ENCODE data around the gene EDNRB.
"Not testable (repeated sequence)": the region's sequence is repeated elsewhere in the genome, so short reads cannot be mapped to it uniquely, and the experiment has no call there.

EDNRB gene

GRCh38 chr13:77896536-77896935, 22.1 kb downstream of the EDNRB start:
- no peak for DNase-seq (ENCODE audit: low read depth)

DNA sequence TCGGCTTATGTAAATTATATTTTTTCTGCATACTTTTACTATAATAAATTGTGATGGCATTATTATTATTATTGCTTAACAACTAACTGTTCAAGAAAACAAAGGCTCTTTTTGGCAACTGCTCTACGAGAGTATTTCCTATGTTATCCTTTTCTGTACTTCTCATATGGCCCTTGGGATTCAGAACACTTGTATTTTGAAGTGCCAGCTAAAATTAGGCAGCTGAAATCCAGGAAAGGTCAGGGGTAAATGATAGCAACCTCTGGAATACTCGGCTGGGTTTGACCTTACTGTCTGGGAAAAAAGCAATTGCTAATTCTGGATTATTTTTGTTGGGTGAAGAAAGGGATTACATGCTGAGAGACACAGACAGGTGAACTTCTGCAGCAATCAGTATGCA, 23.9 kb downstream of the EDNRB start:
- no peak for DNase-seq (ENCODE audit: low read depth)

DNA sequence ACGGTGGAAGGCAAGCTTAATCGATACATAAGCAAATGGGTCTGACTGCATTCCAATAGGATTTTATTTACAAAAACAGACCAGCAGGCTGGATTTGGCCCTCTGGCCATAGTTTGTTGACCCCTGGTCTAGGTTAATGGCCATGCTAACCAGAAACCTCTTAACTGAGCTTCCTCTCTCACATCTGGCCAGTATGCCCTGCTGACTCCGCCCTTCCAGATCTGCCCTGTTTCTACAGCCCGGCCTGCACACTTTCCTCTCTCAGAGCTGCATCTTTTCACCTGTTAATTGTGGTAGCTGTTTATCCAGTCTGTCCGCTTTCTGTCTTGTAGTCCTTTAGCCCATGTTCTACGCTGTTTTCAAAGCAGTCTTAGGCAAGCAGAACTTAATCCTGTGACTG, 25.6 kb downstream of the EDNRB start:
- no peak for DNase-seq (ENCODE audit: low read depth)

DNA sequence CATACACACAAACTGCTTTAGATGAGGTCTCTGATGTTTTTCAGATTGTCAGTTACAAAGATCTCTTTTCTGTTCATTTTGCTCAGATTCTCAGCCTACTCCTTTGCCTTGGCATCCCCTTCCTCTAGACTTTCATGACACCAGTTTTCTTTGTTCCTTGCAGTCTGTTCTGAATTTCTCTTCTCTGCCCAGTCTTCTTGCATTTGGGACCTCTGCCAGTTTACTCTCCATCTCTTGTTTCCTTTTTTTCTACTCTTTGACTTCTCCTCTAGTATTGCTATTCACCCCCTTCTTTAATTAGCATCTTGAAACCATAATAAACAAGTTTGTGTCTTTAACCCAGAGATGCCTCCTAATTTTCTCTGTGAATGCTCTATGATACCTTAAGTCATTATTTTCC, 26.1 kb downstream of the EDNRB start:
- no peak for DNase-seq (ENCODE audit: low read depth)

DNA sequence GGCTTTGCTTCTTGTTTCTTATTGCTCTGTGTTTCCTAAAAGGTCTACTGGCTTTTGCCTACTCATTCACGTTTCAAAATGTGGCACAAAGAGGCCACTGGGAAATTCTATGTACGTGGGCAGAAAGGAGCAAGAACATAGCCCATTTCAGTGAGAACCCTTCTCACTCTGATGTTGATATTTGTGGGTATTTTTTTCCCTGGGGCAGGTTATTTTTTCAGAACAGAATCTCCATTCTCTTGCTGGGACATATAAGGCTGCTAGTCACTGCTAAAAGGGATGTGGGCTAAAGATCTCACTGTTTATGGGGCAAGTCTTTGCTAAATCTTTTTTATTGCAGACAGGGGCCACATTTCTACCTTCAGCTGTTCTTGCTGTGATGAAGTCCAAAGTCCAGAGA, 27.1 kb downstream of the EDNRB start:
- DNase-seq (ENCODE audit: low read depth) = no peak

DNA sequence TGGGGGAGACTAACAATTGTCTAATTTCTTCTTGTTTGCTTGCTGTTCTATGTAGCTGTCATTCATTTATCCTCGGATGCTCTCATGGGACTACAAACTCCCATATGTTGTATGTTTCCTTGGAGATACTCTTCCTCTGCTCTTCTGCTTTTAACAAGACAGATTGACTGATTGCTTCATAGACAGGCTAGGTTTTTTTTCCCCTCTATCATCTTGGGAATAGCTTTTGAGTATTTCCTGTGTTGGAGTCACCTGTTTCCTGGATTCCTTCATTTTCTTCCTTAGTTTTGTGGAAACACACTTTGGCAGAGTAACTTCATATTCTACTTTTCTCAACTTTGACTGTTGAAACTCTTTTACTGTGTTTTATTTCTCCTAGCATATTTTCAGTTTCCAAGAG, 27.6 kb downstream of the EDNRB start:
- DNase-seq (ENCODE audit: low read depth) = no peak

DNA sequence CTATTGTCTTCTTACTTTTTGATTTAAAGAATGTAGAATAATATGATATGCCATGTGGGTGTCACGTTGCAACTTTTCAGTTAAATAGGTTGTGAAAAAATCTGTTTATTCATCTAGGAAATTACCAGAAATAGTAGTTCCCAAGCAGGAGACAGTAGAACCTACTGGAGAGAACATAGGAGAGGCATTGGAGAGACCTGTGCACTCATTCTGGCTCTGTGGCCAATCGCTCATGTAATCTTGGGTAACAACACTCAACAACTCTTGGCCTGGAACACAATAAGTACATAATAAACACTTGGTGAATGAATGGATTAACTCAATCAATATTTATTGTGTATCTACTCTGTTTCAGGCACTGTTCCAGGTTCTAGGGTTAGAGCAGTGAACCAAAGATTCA, 35.3 kb downstream of the EDNRB start:
- no peak for DNase-seq (ENCODE audit: low read depth)

- DNase-seq (ENCODE audit: low read depth) = no peak
Measured at GRCh38 chr13:77878190-77878589, 40.4 kb downstream of the EDNRB start.

DNA sequence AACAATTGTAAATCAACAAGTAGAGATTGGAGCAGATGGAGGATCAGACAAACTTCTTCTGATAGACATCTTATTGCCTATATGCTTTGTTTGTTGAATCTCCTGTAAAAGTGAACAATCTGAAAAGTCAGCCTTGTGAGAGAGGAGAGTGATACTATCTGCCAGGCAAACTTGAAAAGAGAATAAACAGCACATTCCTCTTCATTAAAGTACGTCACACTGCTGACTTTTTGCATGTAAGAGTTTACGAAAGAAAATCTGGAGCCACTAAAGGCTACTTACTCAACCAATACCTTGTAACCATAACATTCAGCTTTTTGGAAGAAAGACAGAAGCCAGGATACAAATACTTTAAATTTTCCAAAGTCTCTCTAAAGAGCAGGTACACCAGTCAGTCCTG, 42.5 kb downstream of the EDNRB start:
- DNase-seq (ENCODE audit: low read depth) = no peak

DNA sequence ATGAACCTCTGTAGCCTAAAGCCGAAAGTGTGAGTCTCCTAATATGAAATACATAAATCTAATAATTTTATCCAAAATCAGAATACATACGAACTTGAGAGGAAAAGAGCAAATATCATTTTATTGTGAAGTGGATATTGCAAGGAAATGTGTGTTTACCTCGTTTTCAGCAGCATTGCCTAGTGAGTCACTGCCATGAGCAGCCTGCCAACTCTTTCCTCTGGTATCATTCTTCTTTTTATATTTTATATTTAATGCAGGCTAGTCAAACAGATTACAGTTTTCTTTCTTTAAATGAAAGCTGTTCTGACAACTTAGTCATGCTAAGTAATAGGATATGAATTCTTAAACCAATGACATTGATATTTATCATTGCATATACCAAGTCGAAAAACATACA, 44.2 kb downstream of the EDNRB start:
- DNase-seq (ENCODE audit: low read depth) = no peak

DNA sequence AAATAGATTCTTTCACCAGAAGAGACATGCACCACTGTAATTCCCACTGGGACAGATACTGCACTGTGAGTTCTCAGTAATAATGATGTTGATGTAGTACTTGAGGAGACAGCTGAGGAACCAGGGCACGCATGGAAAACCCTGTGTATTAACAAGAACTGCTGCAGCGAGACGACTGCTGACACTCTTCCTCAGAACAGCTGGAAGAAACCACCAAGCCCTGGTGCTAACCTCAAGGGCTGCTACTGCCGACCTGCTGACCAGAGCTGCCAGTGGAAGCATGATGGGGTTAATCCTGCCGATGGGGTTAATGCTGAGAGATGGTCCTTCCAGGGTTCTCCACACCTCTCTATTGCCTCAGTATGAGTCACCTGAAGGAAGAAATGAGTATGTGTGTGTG, 45.6 kb downstream of the EDNRB start:
- no peak for DNase-seq (ENCODE audit: low read depth)

DNA sequence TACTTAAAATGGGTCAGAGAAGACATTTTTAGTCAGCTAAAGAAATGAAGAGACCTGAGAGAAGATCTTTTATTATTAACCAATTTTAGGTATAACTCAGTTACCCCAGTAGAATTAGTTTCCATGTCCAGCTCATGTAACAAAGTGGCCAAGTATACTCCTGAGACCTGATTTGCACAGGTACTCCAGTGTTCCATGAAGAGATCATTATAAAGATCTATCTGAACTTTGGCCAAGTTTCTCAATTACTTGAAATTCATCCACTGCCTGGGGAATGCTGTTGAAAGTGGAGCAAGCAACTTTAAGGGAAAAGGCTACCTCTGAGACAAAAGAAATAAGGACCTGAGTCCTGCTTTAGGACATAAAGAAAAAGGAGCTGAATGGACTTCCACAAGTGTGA, 47.0 kb downstream of the EDNRB start:
- DNase-seq (ENCODE audit: low read depth) = no peak

DNA sequence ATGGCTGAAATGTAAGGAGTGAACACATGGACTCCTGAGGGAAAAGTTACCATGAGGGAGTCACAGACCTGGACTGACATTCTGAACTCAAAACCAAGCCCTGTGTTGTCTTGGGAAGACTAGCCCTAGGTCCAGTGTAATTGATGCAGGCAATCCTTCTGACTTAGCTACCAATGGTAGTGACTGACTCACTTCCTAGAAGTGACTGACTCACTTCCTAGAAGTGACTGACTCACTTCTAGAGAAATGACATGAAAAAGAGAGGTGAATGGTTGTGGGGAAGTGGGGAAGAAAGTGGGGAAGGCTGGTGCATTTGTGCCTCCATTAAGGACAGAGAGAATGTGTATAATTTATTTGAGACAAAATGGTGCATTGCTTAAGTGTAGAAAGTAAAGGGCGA, 49.9 kb downstream of the EDNRB start:
- no peak for DNase-seq (ENCODE audit: low read depth)

DNA sequence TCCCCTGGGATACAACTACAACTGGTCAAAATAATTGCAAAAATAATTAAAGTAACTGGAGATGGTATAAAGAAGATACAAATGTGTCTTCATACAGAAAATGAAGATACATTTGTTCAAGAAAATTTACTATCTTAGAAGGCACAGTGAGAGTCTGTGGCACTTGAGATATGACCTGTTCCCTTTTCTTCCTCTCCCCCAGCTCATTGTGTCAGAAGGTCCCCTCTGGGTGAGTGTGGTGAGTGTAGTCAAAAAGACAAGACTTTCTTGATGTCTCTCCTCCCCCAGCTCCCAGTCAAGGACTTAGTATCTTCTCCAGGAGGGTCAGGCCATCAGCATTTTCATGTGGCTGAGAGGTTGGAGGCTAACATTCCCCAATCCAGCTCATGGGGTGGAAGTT, 51.7 kb downstream of the EDNRB start:
- DNase-seq (ENCODE audit: low read depth) = no peak

DNA sequence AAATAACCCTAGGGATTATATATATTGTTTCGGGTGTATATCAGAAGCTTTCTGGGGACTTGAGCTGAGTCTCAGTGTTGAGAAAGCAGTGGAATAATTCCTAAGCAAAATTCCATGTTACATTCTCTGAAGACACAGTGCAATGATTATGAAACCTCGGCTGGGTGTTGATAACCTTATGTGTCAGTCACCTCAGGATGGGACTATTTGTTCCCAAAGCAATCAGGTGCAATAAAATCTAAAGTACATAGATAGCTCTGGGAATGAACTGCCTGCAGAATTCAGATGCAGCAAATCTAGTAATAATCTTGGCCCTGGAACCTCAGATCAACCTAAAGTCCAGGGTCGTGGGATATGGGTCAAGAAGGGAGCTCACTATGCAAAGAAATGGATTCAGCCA, 53.0 kb downstream of the EDNRB start:
- DNase-seq (ENCODE audit: low read depth) = no peak

DNA sequence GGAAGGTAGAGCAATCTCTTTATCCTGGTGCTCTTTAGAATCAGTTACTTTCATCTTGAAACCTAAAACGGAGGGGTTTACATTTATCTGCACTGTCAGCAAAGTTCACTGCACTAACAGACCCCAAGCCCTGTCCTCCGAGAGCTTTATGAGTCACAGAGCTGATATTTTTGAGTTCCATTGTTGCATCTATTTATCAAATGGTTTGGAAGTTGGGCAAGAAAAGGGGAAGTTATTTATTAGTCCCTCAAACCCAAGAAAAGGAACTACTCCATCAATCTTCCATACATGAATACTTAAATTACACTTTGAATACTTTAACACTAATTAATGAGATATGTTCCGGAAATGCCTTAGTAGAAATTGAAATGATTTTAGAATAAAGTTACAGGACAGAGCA, 55.5 kb downstream of the EDNRB start:
- no peak for DNase-seq (ENCODE audit: low read depth)

DNA sequence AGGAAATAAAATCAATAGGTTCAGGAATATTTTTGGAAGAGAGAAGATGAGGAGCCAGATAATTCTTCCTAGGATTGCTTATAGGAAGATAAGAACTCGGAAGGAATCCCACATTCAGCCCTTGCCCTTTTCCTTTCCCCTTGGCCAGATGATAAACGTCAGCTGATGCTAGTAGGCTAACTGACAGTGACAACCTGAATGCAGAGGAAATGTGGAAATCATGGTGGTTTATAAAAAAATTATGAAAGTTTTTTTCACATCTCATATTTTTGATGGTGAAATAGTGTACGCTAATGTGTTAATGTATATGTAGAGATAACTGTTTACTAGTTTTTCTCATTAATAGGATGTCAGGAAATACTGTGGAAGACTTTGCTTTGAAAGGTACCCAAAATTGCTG, 56.9 kb downstream of the EDNRB start:
- no peak for DNase-seq (ENCODE audit: low read depth)

DNA sequence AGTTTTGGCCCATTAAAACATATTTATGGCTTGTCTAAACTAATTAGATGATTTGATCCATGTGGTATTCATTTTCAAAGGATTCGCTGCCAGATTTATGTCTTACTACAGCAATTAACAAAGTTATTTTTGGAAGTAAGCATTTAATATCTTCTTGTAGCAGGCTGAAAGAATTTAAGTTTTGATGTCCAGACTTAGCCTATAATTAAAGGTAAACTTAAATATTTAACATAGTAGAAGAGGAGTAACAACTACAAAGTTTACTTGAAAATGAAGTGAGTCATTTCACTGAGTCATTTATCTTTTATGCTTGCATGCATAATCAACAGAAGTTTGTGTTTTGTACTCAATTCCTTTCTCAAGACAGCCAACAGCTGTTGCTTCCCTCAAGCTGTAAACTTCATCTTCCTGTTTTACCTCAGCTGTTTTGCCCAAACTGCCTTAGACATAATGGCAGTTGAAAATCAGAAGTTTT, 58.1 kb downstream of the EDNRB start:
- DNase-seq (ENCODE audit: low read depth) = peak; percentile 33

- peak; percentile 35 for DNase-seq (ENCODE audit: low read depth)
Measured at GRCh38 chr13:77859450-77859849, 59.2 kb downstream of the EDNRB start.

- DNase-seq (ENCODE audit: low read depth) = no peak
Measured at GRCh38 chr13:77857531-77858209, 61.0 kb downstream of the EDNRB start.

DNA sequence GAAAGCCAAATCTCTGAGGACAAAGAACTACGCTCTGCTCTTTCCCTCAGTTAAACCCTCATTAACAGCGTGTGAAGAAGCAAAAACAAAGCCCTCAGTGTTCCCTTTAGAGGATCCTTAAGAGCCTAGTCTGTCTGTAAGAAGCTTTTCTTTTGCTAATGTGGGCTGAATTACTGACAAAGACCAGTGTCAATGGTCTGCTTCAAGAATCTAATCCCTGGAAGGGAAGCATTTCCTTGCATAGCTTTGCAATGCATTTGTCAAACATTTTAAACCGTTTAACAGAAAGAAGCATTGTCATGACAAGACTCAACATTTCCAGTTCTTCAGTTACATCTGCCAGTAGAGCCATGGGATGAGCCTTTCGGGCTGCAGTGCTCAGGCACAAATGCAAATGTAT, 64.9 kb downstream of the EDNRB start:
- DNase-seq (ENCODE audit: low read depth) = no peak

DNA sequence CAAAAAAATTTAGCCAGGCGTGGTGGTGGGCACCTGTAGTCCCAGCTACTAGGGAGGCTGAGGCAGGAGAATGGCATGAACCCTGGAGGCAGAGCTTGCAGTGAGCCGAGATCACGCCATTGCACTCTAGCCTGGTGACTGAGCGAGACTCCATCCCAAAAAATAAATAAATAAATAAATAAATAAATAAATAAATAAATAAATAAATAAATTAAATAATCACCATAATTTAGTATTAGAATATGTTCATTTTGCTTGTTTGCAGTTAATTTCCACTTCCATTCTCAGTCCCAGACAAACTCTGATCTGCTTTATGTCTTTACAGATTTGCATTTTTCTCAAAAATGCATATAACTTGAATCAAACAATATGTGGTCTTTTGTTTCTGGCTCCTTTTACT, 70.6 kb downstream of the EDNRB start:
- not testable (repeated sequence) for DNase-seq (ENCODE audit: low read depth)

DNA sequence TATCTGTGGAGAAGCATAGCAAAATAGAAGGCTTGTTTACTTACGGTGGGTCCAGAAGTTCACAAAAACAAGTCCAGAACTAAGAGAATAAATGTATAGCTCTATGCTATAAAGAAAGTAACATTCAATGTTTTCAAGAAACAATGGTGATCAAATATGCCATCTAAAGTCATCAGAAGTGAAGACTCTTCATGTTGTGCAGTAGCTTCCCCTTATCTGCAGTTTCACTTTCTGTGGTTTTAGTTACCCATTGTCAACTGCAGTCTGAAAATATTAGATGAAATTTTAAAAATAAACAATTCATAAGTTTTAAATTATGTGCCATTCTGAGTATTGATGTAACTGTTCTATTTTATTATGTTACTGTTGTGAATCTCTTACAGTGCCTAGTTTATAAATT, 72.5 kb downstream of the EDNRB start:
- DNase-seq (ENCODE audit: low read depth) = no peak
